Breast epithelium (tissue), 3 donors: Measurements from ENCODE around the gene C4orf50.

ENCODE experiments used
- POLR2A ChIP-seq: fragments of 450-650 bp; IDR thresholded peaks from one replicate; pipeline ENCODE4 v1.6.1; 2016; ENCODE audit warnings: antibody characterized with exemption, mild to moderate bottlenecking, moderate library complexity
- POLR2AphosphoS5 ChIP-seq, 3 donors: sonication (generic); formaldehyde crosslinking; IDR thresholded peaks; one replicate each; pipeline ENCODE4 v1.6.1; 2017; ENCODE audit warnings: antibody characterized with exemption in 3 of 3
- TF ChIP-seq, protein P1 (sequence below), 3 donors: fragments of 450-650 bp; IDR thresholded peaks; one replicate each; pipeline ENCODE4 v1.5.1; 2016 to 2017; ENCODE audit warnings: antibody characterized with exemption in 3 of 3, mild to moderate bottlenecking in 3 of 3, moderate library complexity in 3 of 3

DNA sequence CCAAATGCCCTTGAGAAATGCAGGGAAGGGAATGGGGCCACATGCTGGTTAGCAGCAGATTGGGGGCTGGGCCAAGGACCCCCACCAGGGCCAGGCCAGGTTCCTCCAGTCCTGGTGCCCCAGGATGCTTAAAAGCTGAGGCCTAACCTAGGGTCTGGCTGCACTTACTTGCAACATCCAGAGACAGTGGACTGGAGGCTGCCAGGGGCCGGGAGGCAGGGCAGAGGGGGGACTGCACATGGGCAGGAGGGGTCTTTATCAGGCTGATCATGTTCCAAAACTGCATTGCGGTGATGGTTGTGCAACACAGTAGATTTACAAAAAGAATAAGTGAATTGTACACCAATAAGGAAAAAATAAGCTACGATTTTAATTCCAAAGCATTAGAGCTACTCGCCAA, 36.8 kb upstream of the C4orf50 start:
- TF ChIP-seq POLR2AphosphoS5 (IDR thresholded peaks at IDR 0.05) (no peak), POLR2A (no peak)
- TF ChIP-seq, protein P1, sequence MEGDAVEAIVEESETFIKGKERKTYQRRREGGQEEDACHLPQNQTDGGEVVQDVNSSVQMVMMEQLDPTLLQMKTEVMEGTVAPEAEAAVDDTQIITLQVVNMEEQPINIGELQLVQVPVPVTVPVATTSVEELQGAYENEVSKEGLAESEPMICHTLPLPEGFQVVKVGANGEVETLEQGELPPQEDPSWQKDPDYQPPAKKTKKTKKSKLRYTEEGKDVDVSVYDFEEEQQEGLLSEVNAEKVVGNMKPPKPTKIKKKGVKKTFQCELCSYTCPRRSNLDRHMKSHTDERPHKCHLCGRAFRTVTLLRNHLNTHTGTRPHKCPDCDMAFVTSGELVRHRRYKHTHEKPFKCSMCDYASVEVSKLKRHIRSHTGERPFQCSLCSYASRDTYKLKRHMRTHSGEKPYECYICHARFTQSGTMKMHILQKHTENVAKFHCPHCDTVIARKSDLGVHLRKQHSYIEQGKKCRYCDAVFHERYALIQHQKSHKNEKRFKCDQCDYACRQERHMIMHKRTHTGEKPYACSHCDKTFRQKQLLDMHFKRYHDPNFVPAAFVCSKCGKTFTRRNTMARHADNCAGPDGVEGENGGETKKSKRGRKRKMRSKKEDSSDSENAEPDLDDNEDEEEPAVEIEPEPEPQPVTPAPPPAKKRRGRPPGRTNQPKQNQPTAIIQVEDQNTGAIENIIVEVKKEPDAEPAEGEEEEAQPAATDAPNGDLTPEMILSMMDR (IDR thresholded peaks at IDR 0.05), result no peak
